Erythroblast (primary cell): ENCODE results near the gene NKAIN2.

Experiments
- GATA1 ChIP-seq: IDR thresholded peaks from 2 replicates; pipeline ENCODE4 v1.6.1; 2011; ENCODE audit warnings: low read depth, mild to moderate bottlenecking, control low read depth, low read length, moderate library complexity
- POLR2A ChIP-seq: IDR thresholded peaks from 2 replicates; pipeline ENCODE4 v1.6.1; 2011; ENCODE audit warnings: mild to moderate bottlenecking, low read length

GRCh38 chr6:124294574-124295200 lies 491.0 kb downstream of the NKAIN2 start:
- TF ChIP-seq POLR2A (no peak), GATA1 (no peak)
